GM12873 (cell line): Measurements from ENCODE around the gene DNASE1L2.

ENCODE experiments used
- TF ChIP-seq, protein P1 (sequence below): IDR thresholded peaks from 2 replicates; pipeline ENCODE4 v1.5.1; 2012; ENCODE audit warnings: low read depth, mild to moderate bottlenecking, moderate library complexity, low read length, control low read depth; ENCODE audit not compliant: insufficient read depth; ENCODE audit errors: missing control alignments

DNASE1L2 gene

DNA sequence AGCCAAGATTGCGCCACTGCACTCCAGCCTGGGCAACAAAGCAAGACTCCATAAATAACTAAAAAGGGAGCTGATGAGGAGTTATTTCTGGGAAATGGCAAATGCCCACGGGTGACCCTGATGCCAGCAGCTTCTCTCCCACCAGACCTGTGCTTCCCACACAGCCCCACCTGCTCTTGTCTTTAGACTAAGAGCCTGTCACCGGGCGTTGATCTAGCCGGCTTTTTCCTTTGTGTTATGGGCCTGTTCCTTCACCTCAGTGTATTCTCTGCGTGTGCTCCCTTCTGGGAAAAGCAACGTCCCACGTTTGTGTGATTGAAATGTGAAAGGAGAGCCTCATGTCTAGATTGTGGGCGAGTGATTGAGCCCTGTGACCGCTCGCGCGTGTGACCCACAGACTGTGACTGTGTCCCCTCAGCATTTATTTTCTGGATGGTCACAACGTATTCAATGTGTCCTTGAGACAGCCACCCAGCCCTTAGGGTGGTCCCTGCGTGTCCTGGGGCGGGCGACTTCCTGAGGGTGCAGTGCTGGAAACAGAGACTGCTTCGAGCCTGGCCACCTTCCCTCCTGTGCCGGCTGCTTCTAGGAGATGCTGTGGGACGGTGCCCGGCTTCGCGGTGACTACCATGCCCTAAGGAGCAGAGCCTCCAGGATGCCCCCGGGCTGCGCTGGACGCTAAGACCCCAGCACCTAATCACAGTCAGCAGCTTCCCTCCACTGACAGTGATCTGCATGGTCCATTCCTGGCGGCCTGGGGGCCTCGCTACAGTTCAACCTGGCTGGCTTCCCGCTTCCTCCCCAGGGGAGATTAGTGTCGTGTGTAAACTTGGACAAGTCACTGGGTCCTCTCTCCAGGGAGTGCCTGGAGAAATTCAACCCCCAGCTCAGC is 39.5 kb downstream of the DNASE1L2 start:
- TF ChIP-seq, protein P1, sequence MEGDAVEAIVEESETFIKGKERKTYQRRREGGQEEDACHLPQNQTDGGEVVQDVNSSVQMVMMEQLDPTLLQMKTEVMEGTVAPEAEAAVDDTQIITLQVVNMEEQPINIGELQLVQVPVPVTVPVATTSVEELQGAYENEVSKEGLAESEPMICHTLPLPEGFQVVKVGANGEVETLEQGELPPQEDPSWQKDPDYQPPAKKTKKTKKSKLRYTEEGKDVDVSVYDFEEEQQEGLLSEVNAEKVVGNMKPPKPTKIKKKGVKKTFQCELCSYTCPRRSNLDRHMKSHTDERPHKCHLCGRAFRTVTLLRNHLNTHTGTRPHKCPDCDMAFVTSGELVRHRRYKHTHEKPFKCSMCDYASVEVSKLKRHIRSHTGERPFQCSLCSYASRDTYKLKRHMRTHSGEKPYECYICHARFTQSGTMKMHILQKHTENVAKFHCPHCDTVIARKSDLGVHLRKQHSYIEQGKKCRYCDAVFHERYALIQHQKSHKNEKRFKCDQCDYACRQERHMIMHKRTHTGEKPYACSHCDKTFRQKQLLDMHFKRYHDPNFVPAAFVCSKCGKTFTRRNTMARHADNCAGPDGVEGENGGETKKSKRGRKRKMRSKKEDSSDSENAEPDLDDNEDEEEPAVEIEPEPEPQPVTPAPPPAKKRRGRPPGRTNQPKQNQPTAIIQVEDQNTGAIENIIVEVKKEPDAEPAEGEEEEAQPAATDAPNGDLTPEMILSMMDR = no peak

DNA sequence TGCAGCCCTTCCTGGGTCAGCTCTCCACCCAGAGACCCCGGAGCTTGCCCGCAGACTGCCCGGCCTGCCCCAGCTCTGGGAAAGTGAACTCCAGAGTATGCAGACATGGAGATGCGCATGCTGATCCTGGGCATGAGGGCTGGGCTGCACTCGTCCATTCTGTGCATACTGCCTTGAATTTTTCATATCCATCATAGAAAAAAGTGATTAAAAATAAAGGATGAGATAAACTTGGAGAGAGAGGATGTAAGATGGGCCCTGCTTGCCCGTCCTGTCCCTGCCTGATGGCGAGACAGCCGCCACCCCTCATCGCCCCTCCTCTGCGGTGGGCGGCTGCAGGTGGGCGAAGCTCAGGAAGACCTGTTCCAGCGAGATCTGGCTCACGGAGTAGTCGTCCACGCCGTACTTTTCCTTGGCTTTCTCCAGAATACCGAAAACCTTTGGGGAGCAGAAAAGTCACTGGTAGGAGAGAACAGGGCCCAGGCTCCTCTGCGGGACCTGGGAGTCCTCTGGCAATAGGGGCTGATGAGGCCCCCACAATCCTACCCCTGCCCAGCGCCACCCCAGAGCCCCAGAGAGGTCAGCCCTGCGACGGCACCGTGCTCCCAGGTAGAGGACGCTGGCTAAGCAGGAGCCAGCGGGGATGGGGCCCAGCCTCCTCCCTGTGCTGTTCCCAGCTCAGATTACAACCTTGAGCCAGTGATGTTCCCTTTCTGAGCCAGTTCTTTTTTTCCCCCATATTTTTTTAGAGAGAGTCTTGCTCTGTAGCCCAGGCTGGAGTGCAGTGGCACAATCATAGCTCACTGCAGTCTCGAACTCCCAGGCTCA is 40.3 kb downstream of the DNASE1L2 start:
- TF ChIP-seq, protein P1 = no peak

DNA sequence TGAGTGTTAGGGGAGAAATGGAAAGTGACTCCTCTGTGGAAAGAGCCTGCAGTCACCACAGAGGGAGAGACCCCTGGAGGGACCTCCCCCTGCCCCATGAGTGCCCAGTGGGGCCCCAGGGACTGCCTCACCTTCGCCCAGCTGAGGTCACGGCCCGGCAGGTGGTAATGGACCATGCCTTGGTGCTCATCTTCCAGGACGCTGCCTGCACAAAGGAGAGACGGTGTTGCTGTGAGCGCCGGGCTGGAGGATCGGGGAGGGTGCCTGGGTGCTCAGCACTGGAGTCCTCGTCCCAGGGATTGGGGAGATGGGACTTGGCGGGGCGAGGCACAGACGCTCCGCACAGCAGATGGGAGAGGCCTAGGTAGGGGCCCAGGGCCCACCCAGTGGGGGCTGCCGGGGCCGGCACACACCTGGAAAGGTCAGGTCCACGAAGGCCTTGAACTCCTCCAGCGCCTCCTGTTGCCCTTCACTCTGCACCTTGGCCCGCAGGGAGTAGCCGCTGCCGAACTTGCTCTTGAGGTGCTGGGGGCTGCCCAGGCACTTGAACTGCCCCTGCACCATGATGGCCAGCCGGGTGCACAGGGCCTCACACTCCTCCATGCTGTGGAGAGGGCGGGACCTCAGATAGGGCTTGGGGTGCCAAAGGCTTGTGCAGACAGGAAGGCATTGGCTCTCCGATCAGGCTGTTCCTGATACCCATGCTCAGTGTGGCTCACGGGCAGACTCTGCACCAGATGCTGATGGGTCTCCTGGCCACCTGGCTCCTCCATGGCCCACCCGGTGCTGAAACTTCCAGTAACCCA is 41.4 kb downstream of the DNASE1L2 start:
- TF ChIP-seq, protein P1 = no peak

DNA sequence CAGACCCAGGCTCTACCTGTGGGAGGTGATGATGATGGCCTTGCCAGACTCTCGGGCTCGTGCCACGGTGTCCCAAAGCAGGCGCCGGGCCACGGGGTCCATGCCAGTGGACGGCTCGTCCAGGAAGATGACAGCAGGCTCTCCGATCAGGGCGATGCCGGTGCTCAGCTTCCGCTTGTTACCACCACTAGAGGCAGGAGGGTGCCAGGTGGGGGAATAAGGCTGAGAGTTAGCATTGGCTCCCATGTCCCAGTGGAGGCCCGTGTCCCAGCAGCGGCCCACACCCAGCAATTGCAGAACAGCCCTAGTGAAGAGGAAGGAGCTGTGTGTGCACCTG is 42.0 kb downstream of the DNASE1L2 start:
- TF ChIP-seq, protein P1 = no peak

DNA sequence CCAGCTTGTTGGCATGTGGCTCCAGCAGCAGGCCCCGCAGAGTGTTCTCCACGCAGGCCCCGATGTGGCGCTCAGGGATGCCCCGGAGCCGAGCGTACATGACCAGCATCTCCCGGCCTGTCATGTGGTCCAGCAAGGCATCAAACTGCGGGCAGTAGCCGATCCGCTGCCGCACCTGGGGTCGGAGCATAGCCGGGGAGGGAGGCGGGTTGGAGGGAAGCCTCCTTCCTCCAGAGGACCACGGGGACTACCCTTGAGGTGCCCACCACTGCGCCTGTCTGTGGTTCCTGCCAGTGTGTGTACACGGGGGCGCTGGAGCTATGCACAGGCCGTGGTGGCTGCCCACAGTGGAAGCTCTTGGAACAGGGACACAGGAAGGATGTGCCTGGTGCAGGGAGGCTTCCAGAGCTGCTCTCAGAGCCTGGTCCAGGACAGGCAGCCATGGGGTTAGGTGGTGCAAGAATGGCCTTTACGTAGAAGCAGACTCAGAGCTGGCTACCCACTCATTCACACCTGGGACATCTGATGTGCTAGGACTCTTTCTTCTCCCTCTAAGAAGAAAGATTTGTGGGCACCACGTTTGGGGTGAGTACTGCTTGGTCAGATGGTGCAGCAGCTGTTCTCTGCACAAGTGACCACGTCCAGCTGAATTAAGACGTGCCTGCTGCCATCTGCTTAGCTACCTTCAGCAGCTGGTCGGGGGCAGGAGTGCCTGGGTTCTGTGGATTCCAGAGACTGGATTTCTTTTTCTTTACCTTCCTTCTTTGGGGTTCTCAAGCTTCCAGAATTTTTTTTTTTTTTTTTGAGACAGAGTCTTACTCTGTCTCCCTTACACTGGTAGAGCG is 42.9 kb downstream of the DNASE1L2 start:
- TF ChIP-seq, protein P1 = no peak

DNA sequence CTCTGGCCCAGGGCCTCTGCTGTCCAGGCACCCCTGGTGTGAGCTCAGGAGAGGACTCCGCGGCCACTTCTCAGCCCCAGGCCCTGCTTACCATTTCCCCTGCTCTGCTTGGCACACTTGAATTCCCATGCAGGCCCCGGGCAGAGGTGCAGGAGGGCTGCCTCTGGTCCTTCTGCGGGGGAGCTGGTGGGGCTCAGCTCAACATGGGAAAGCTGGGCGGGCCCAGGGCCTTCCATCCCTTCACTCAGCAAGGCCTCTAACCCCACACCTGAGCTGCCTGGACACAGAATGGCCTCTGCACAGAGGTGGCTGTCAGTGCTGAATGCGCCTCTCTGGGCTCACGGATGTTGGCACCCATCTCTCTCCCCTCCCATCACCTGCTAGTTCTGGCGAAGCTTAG is 44.2 kb downstream of the DNASE1L2 start:
- TF ChIP-seq, protein P1 = no peak
